HCT116 (cell line): ENCODE measurements around the gene CHRND. TPM values are rescaled to one million over a fixed set of nuclear protein-coding genes. Genes with fewer than 3 reads are reported as not detected.

ENCODE experiments used
- ATAC-seq: fragments of 200-7000 bp; cut with Tn5 transposase; 2 replicates; pipeline ENCODE4 v1.9.1; 2020; ENCODE audit warnings: mild to moderate bottlenecking, moderate library complexity
- BruUV-seq: library from RNA; stranded (reverse); fragments of 400-500 nt; replicated peaks from 2 replicates; lab custom pipeline; 2021; lab: Mats Ljungman, UMichigan
- CTCF ChIA-PET: fragments of 300-600 bp; sonication (Branson Sonifier 250); formaldehyde crosslinking; loops from one replicate; lab custom pipeline; 2021; ENCODE audit warnings: antibody characterized with exemption; lab: Charles Lee
- POLR2A ChIA-PET: fragments of 300-600, 350-600 bp; sonication (Branson Sonifier 250); formaldehyde crosslinking; loops from one replicate; lab custom pipeline; 2021; ENCODE audit warnings: antibody characterized with exemption; lab: Charles Lee
- RAD21 ChIA-PET, 2 experiments: fragments of 300-600 bp; sonication (Branson Sonifier 250); formaldehyde crosslinking; loops; one replicate each; lab custom pipeline; 2023; ENCODE audit warnings: low total read pairs in 2 of 2; ENCODE audit not compliant: uncharacterized antibody in 2 of 2, unreplicated experiment in 2 of 2, low non-redundant PET in 1 of 2; lab: Charles Lee
- DNase-seq: peaks from one replicate; pipeline ENCODE4 v3.0.0-alpha.2; 2010; ENCODE audit warnings: low read depth, low spot score
- H2AFZ ChIP-seq: fragments of 200-600 bp; shearing (Covaris generic), sonication (generic); 2 replicates; pipeline ENCODE4 v1.6.1; 2017; ENCODE audit warnings: low read depth, mixed run types, mixed read lengths, antibody characterized with exemption, low read length; ENCODE audit not compliant: poor library complexity, severe bottlenecking
- H3K27ac ChIP-seq: 2 replicates; pipeline ENCODE4 v1.5.1; 2012; ENCODE audit warnings: low read depth, low read length
- H3K27me3 ChIP-seq: fragments of 200-600 bp; sonication (generic); 2 replicates; pipeline ENCODE4 v1.6.1; 2016; ENCODE audit warnings: mixed run types, low read length, mixed read lengths; ENCODE audit not compliant: insufficient read depth
- H3K36me3 ChIP-seq, 2 experiments: fragments of 200-500 bp in 1 of 2; fragments of 200-600 bp in 1 of 2; sonication (Bioruptor generic) in 1 of 2; sonication (generic) in 1 of 2; 2 replicates each; pipeline versions ENCODE4 v1.5.1 to v1.6.1; 2014 to 2016; ENCODE audit warnings: low read length in 2 of 2, inconsistent platforms in 1 of 2, mixed read lengths in 1 of 2, mixed run types in 1 of 2; ENCODE audit not compliant: insufficient read depth in 2 of 2, control insufficient read depth in 1 of 2
- H3K4me1 ChIP-seq, 2 experiments: fragments of 200-600 bp in 1 of 2; sonication (generic) in 1 of 2; 2 replicates each; pipeline versions ENCODE4 v1.5.1 to v1.6.1; 2012 to 2017; ENCODE audit warnings: low read length in 2 of 2, inconsistent platforms in 1 of 2, mild to moderate bottlenecking in 1 of 2, mixed read lengths in 1 of 2, mixed run types in 1 of 2, moderate library complexity in 1 of 2; ENCODE audit not compliant: insufficient read depth in 2 of 2, control insufficient read depth in 1 of 2
- H3K4me2 ChIP-seq: fragments of 200-600 bp; sonication (generic); 2 replicates; pipeline ENCODE4 v1.6.1; 2017; ENCODE audit warnings: mixed run types, low read length, mixed read lengths
- H3K4me3 ChIP-seq, 2 experiments: fragments of 200-600 bp in 1 of 2; sonication (generic) in 1 of 2; replicated peaks in 1 of 2; 2 replicates each; pipeline ENCODE4 v1.5.1; 2011 to 2016; ENCODE audit warnings: low read length in 2 of 2, control low read depth in 1 of 2, low read depth in 1 of 2, mild to moderate bottlenecking in 1 of 2, mixed read lengths in 1 of 2, mixed run types in 1 of 2
- H3K79me2 ChIP-seq: fragments of 200-600 bp; sonication (generic); 2 replicates; pipeline ENCODE4 v1.6.1; 2017; ENCODE audit warnings: mild to moderate bottlenecking, mixed run types, low read length, moderate library complexity, mixed read lengths; ENCODE audit not compliant: insufficient read depth
- H3K9ac ChIP-seq: fragments of 200-600 bp; sonication (generic); 2 replicates; pipeline ENCODE4 v1.6.1; 2016; ENCODE audit warnings: low read length, mixed read lengths
- H3K9me2 ChIP-seq: fragments of 200-600 bp; sonication (generic), shearing (Covaris generic); 2 replicates; pipeline ENCODE4 v1.6.1; 2017; ENCODE audit warnings: mixed run types, mild to moderate bottlenecking, moderate library complexity; ENCODE audit not compliant: insufficient read depth
- H3K9me3 ChIP-seq, 2 experiments: fragments of 200-500 bp in 1 of 2; fragments of 200-600 bp in 1 of 2; sonication (Bioruptor generic) in 1 of 2; sonication (generic) in 1 of 2; 2 replicates each; pipeline ENCODE4 v1.6.1; 2014 to 2017; ENCODE audit warnings: low read length in 2 of 2, mixed read lengths in 2 of 2, inconsistent platforms in 1 of 2, low read depth in 1 of 2, mild to moderate bottlenecking in 1 of 2, mixed run types in 1 of 2, moderate library complexity in 1 of 2; ENCODE audit not compliant: control insufficient read depth in 1 of 2, insufficient read depth in 1 of 2
- H4K20me1 ChIP-seq: fragments of 200-600 bp; sonication (generic), shearing (Covaris generic); 2 replicates; pipeline ENCODE4 v1.6.1; 2017; ENCODE audit warnings: mixed run types, mild to moderate bottlenecking, moderate library complexity; ENCODE audit not compliant: insufficient read depth
- CBX3 ChIP-seq: IDR thresholded peaks from 2 replicates; pipeline ENCODE4 v1.6.1; 2012; ENCODE audit warnings: low read depth
- CEBPB ChIP-seq: IDR thresholded peaks from 2 replicates; pipeline ENCODE4 v1.6.1; 2012; ENCODE audit warnings: low read depth
- ELF1 ChIP-seq: IDR thresholded peaks from 2 replicates; pipeline ENCODE4 v1.6.1; 2012; ENCODE audit warnings: low read depth, borderline replicate concordance
- EZH2 ChIP-seq: fragments of 200-600 bp; sonication (generic); IDR thresholded peaks from 2 replicates; pipeline ENCODE4 v1.6.1; 2017; ENCODE audit warnings: antibody characterized with exemption, mixed run types
- FOSL1 ChIP-seq: IDR thresholded peaks from 2 replicates; pipeline ENCODE4 v1.6.1; 2012; ENCODE audit warnings: low read depth
- POLR2A ChIP-seq: IDR thresholded peaks from 2 replicates; pipeline ENCODE4 v1.7.0; 2011; ENCODE audit warnings: borderline replicate concordance; ENCODE audit not compliant: insufficient read depth, insufficient read length; ENCODE audit errors: extremely low read depth
- REST ChIP-seq: IDR thresholded peaks from 2 replicates; pipeline ENCODE4 v1.6.1; 2012; ENCODE audit warnings: low read depth
- SP1 ChIP-seq: IDR thresholded peaks from 2 replicates; pipeline ENCODE4 v1.6.1; 2012; ENCODE audit warnings: low read depth
- SRF ChIP-seq: IDR thresholded peaks from 2 replicates; pipeline ENCODE4 v1.6.1; 2012; ENCODE audit warnings: low read depth
- TCF7L2 ChIP-seq: IDR thresholded peaks from 2 replicates; pipeline ENCODE4 v1.7.0; 2011; ENCODE audit warnings: borderline replicate concordance, inconsistent platforms; ENCODE audit not compliant: insufficient read depth, insufficient read length; ENCODE audit errors: extremely low read depth
- YY1 ChIP-seq: IDR thresholded peaks from 2 replicates; pipeline ENCODE4 v1.6.1; 2011; ENCODE audit warnings: low read length, low read depth, moderate library complexity, mild to moderate bottlenecking; ENCODE audit not compliant: insufficient replicate concordance; ENCODE audit errors: extremely low read depth
- ZFX ChIP-seq: fragments of 450-650 bp; IDR thresholded peaks from 2 replicates; pipeline ENCODE4 v1.6.1; 2017
- intact Hi-C: fragments of 100-400 bp; cut with micrococcal nuclease; formaldehyde crosslinking; loops from 2 replicates; pipeline ENCODE4 v1.10.0; 2022
- total RNA-seq: library from RNA; stranded (reverse); gene quantifications from one replicate; pipeline ENCODE4 v1.2.1, GENCODE V29; 2021; ENCODE audit not compliant: unreplicated experiment

CHRND gene
- total RNA-seq, 1 experiment from 2014 or later = not detected

- CTCF ChIA-PET = no interaction called here
- Histone ChIP-seq H3K4me3 (no peak overlapping the region), H3K27ac (no peak overlapping the region), H3K9me3 (no peaks in the 10 kb centered on the region), H2AFZ (no peak overlapping the region), H3K36me3 (peaks cover 26 to 37% of the 10 kb centered on the region in 2 experiments; a peak in 2 of 4 replicates), H3K9ac (no peak overlapping the region), H3K9me2 (no peaks in the 10 kb centered on the region)
- no peak for ATAC-seq
- intact Hi-C loops = no loop called here
- TF ChIP-seq POLR2A (no peak), FOSL1 (no peak), TCF7L2 (no peak), SRF (no peak), ELF1 (no peak), REST (no peak), EZH2 (no peak), YY1 (no peak), SP1 (no peak), CBX3 (no peak), CEBPB (no peak), ZFX (no peak)
- TF ChIP-seq, all 23 proteins: peak for 0
- no peak for DNase-seq
- no TSS peak for BruUV-seq
- Histone ChIP-seq H4K20me1 (no peaks in the 10 kb centered on the region; the same call in 1 of the 2 replicates), H3K79me2 (peaks cover 65% of the 10 kb centered on the region), H3K4me2 (no peak overlapping the region), H3K27me3 (no peaks in the 10 kb centered on the region), H3K4me1 (peaks cover 5% of the 10 kb centered on the region in 2 experiments; a peak in 2 of 4 replicates)
- POLR2A ChIA-PET = no interaction called here
- RAD21 ChIA-PET = no interaction called here
These were observed 30.5 kb downstream of the CHRND start for GRCh38 chr2:232556426-232556825.
